GM12878 (cell line): ENCODE data around the gene TRANK1. TPM values are rescaled to one million over a fixed set of nuclear protein-coding genes. Genes with fewer than 3 reads are reported as not detected.

Experiments
- ATAC-seq: fragments of 200-7000 bp; cut with Tn5 transposase; 3 replicates; pipeline ENCODE4 v1.9.1; 2020; ENCODE audit warnings: mild to moderate bottlenecking, moderate library complexity
- BruUV-seq: library from RNA; stranded (reverse); fragments of 400-500 nt; replicated peaks from 2 replicates; lab custom pipeline; 2021; lab: Mats Ljungman, UMichigan
- CTCF ChIA-PET: fragments of 300-600 bp; sonication (Branson Sonifier 250); formaldehyde crosslinking; extraction: SDS; loops from one replicate; lab custom pipeline; 2021; ENCODE audit warnings: inconsistent platforms; lab: Yijun Ruan, JAX
- POLR2A ChIA-PET: fragments of 350-600 bp; formaldehyde crosslinking; extraction: SDS; loops from one replicate; lab custom pipeline; 2021; ENCODE audit warnings: inconsistent platforms; lab: Charles Lee
- RAD21 ChIA-PET: fragments of 300-600 bp; sonication (Branson Sonifier 250); formaldehyde crosslinking; loops from one replicate; lab custom pipeline; 2023; ENCODE audit warnings: antibody characterized with exemption; ENCODE audit not compliant: unreplicated experiment; lab: Charles Lee
- SMC1A ChIA-PET: fragments of 300-600 bp; sonication (Branson Sonifier 250); formaldehyde crosslinking; loops from one replicate; lab custom pipeline; 2023; ENCODE audit not compliant: unreplicated experiment, uncharacterized antibody; lab: Charles Lee
- DNase-seq: peaks from one replicate; pipeline ENCODE4 v3.0.0-alpha.2; 2011; ENCODE audit warnings: low read depth, low spot score
- FAIRE-seq: peaks from 3 replicates; lab custom pipeline; 2011; peaks lifted over from hg19 to GRCh38; lab: Jason Lieb, UNC
- H2AFZ ChIP-seq: 2 replicates; pipeline ENCODE4 v1.6.0; 2011; ENCODE audit warnings: low read depth, low read length, control low read depth; ENCODE audit not compliant: control insufficient read depth
- H3K27ac ChIP-seq: 2 replicates; pipeline ENCODE4 v1.5.1; 2011; ENCODE audit warnings: control low read depth; ENCODE audit not compliant: control insufficient read depth, insufficient read depth
- H3K27me3 ChIP-seq, 2 experiments: replicated peaks in 1 of 2; 2 replicates each; pipeline versions ENCODE4 v1.6.0 to v1.6.1; 2011; ENCODE audit warnings: low read length in 1 of 2; ENCODE audit not compliant: control insufficient read depth in 2 of 2, insufficient read depth in 2 of 2
- H3K36me3 ChIP-seq, 2 experiments: 2 replicates each; pipeline ENCODE4 v1.5.1; 2011; ENCODE audit warnings: low read length in 1 of 2; ENCODE audit not compliant: control insufficient read depth in 2 of 2, insufficient read depth in 2 of 2
- H3K4me1 ChIP-seq: 2 replicates; pipeline ENCODE4 v1.6.1; 2011; ENCODE audit warnings: mild to moderate bottlenecking, low read length, moderate library complexity, mixed read lengths; ENCODE audit not compliant: control insufficient read depth, insufficient read depth
- H3K4me2 ChIP-seq: 2 replicates; pipeline ENCODE4 v1.6.0; 2011; ENCODE audit warnings: control low read depth; ENCODE audit not compliant: control insufficient read depth, insufficient read depth
- H3K4me3 ChIP-seq: fragments of 200-600 bp; sonication (generic); 2 replicates; pipeline ENCODE4 v1.5.1; 2016
- H3K79me2 ChIP-seq: 2 replicates; pipeline ENCODE4 v1.6.0; 2011; ENCODE audit warnings: low read length; ENCODE audit not compliant: control insufficient read depth, insufficient read depth
- H3K9ac ChIP-seq: 2 replicates; pipeline ENCODE4 v1.8.0; 2011; ENCODE audit warnings: low read length, control low read depth, mixed read lengths; ENCODE audit not compliant: control insufficient read depth, insufficient read depth
- H3K9me3 ChIP-seq: replicated peaks from 3 replicates; pipeline ENCODE4 v1.5.1; 2011; ENCODE audit warnings: mild to moderate bottlenecking, low read length; ENCODE audit not compliant: control insufficient read depth, insufficient read depth
- H4K20me1 ChIP-seq: 2 replicates; pipeline ENCODE4 v1.6.0; 2011; ENCODE audit not compliant: control insufficient read depth, insufficient read depth
- BRCA1 ChIP-seq: IDR thresholded peaks from 2 replicates; pipeline ENCODE4 v1.6.1; 2011; ENCODE audit warnings: low read depth, low read length, improper control_type of control experiment
- CEBPB ChIP-seq, 2 experiments: fragments of 150-350 bp in 1 of 2; IDR thresholded peaks; 2 replicates each; pipeline ENCODE4 v1.6.1; 2012 to 2014; ENCODE audit warnings: low read depth in 2 of 2, low read length in 2 of 2, borderline replicate concordance in 1 of 2, inconsistent platforms in 1 of 2
- CHD1 ChIP-seq: IDR thresholded peaks from 2 replicates; pipeline ENCODE4 v1.6.1; 2012; ENCODE audit warnings: low read depth, low read length, improper control_type of control experiment
- CHD2 ChIP-seq: IDR thresholded peaks from 2 replicates; pipeline ENCODE4 v1.6.1; 2011; ENCODE audit warnings: low read depth, low read length, improper control_type of control experiment, borderline replicate concordance
- HCFC1 ChIP-seq: fragments of 150-350 bp; IDR thresholded peaks from 2 replicates; pipeline ENCODE4 v1.6.1; 2014; ENCODE audit warnings: low read length
- HDAC6 ChIP-seq: fragments of 200-600 bp; sonication (generic); IDR thresholded peaks from one replicate; pipeline ENCODE4 v1.8.0; 2017; ENCODE audit warnings: antibody characterized with exemption; ENCODE audit not compliant: unreplicated experiment
- KAT2A ChIP-seq: conservative IDR thresholded peaks from 2 replicates; pipeline ENCODE4 v1.6.1; 2011; ENCODE audit warnings: low read depth, low read length; ENCODE audit not compliant: control insufficient read depth
- NR2C1 ChIP-seq: fragments of 450-650 bp; IDR thresholded peaks from 2 replicates; pipeline ENCODE4 v1.6.1; 2017; ENCODE audit warnings: antibody characterized with exemption, mild to moderate bottlenecking, moderate library complexity
- SMARCA5 ChIP-seq: fragments of 450-650 bp; IDR thresholded peaks from 2 replicates; pipeline ENCODE4 v1.6.1; 2017; ENCODE audit warnings: mild to moderate bottlenecking
- SUZ12 ChIP-seq: fragments of 200-600 bp; sonication (generic); IDR thresholded peaks from one replicate; pipeline ENCODE4 v1.6.1; 2018; ENCODE audit warnings: antibody characterized with exemption, mild to moderate bottlenecking; ENCODE audit not compliant: unreplicated experiment
- ZSCAN29 ChIP-seq: fragments of 450-650 bp; IDR thresholded peaks from 2 replicates; pipeline ENCODE4 v1.6.1; 2017; ENCODE audit warnings: mild to moderate bottlenecking, moderate library complexity
- WGBS: methylation state at CpG from one replicate; pipeline ENCODE4 v1.1.6; 2016; ENCODE audit warnings: low lambda C conversion rate; ENCODE audit not compliant: insufficient replicate concordance, insufficient coverage; ENCODE audit errors: missing lambda C conversion rate; 5-methylcytosine and 5-hydroxymethylcytosine counted together
- in situ Hi-C: fragments of 300-500 bp; cut with MboI; formaldehyde crosslinking; loops from 9 replicates; pipeline ENCODE4 v1.14.3; 2018; ENCODE audit warnings: mixed read lengths
- intact Hi-C: fragments of 100-400 bp; cut with micrococcal nuclease; formaldehyde crosslinking; loops from one replicate; pipeline ENCODE4 v1.14.2; 2022; ENCODE audit not compliant: unreplicated experiment
- polyA plus RNA-seq, 11 experiments: library from polyadenylated mRNA; depleted of rRNA in 4 of 11; unstranded in 6 of 11; stranded (reverse) in 5 of 11; fragments of >200 nt; fragmentation: Nextera tagmentation in 4 of 11; fragmentation: Illumina TruSeq in 1 of 11; extraction: Ambion mirVana in 4 of 11; extraction: Trizol in 1 of 11; gene quantifications; 1 replicate in 1 of 11; 2 replicates in 10 of 11; pipeline versions ENCODE4 v1.2.1 to v1.2.3, GENCODE V29; 2011 to 2016; ENCODE audit warnings: inconsistent platforms in 2 of 11, missing spikeins in 2 of 11, low read depth in 1 of 11
- total RNA-seq, 4 experiments: library from RNA; depleted of rRNA in 3 of 4; stranded (reverse); fragments of >200 nt in 3 of 4; fragmentation: Illumina TruSeq in 1 of 4; extraction: Trizol in 1 of 4; gene quantifications; 2 replicates each; pipeline versions ENCODE4 v1.2.1 to v1.2.3, GENCODE V29; 2013 to 2021
- TF ChIP-seq, protein P1 (sequence below): IDR thresholded peaks from 2 replicates; pipeline ENCODE4 v1.6.1; 2012; ENCODE audit warnings: improper control_type of control experiment, low read depth, low read length; ENCODE audit not compliant: insufficient replicate concordance
- TF ChIP-seq, protein P2 (sequence below): fragments of 450-650 bp; IDR thresholded peaks from 2 replicates; pipeline ENCODE4 v1.6.1; 2014; ENCODE audit warnings: mild to moderate bottlenecking
- TF ChIP-seq, protein P3 (sequence below): fragments of 450-650 bp; IDR thresholded peaks from 2 replicates; pipeline ENCODE4 v1.6.1; 2017; ENCODE audit warnings: borderline replicate concordance

The TRANK1 gene
- total and polyA plus RNA-seq, 10 of the 15 experiments (the other 5 are each of a cell fraction or from before 2014, with no cell fraction given): 0.46 to 8.8 (median 1.1) TPM

DNA sequence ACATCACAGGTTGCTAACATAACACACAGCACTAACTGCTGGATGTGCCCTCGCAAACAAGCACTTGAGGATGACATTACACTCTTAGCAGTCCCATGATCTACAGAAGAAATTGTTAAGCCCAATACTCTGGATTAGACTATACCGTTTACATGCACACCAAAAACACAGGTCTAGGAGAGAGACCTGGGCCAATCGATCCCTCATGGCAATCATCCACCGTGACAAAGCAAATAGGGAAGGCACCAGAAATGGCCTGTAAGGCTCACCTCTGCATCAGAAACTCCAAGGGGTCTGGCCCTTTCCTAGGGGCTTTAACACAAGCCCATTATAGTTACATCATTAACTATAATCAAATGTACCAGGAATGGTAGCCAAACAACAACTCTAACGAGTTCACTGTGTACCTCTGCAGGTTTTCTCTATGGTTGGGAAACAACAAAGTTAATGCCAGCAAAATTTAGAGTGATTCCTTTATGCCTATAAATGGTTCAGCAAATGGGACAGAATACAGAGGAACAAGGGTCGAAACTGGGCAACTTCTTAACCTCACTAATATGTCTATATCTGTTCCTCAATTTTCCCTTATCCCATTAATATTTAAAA is 18.5 kb downstream of the TRANK1 start:
- ChIA-PET SMC1A (no interaction called here), RAD21 (no interaction called here), CTCF (no interaction called here), POLR2A (no interaction called here)
- H3K4me1 ChIP-seq: no peaks in the 10 kb centered on the region
- H3K36me3 ChIP-seq: no peaks in the 10 kb centered on the region
- no peaks in the 10 kb centered on the region for H4K20me1 ChIP-seq
- H3K4me3 ChIP-seq: no peak overlapping the region
- H3K27me3 ChIP-seq: peaks cover 0 to 1% of the 10 kb centered on the region in 2 experiments; a peak in 1 of 4 replicates
- FAIRE-seq (no peak), DNase-seq (no peak), ATAC-seq (no peak)
- peaks cover 3% of the 10 kb centered on the region for H3K9me3 ChIP-seq
- no peaks in the 10 kb centered on the region for H3K79me2 ChIP-seq
- no peak overlapping the region for H3K4me2 ChIP-seq
- no peak overlapping the region for H3K9ac ChIP-seq
- TF ChIP-seq HCFC1 (no peak), HDAC6 (no peak), BRCA1 (no peak), ZSCAN29 (no peak), SMARCA5 (no peak), NR2C1 (no peak), CHD1 (no peak), SUZ12 (no peak), KAT2A (no peak), CHD2 (no peak), CEBPB (IDR thresholded peaks at IDR 0.05; ENCODE audit: borderline replicate concordance in 1 of 2, low read depth in 2 of 2, low read length in 2 of 2) (no peak)
- TF ChIP-seq, protein P1, sequence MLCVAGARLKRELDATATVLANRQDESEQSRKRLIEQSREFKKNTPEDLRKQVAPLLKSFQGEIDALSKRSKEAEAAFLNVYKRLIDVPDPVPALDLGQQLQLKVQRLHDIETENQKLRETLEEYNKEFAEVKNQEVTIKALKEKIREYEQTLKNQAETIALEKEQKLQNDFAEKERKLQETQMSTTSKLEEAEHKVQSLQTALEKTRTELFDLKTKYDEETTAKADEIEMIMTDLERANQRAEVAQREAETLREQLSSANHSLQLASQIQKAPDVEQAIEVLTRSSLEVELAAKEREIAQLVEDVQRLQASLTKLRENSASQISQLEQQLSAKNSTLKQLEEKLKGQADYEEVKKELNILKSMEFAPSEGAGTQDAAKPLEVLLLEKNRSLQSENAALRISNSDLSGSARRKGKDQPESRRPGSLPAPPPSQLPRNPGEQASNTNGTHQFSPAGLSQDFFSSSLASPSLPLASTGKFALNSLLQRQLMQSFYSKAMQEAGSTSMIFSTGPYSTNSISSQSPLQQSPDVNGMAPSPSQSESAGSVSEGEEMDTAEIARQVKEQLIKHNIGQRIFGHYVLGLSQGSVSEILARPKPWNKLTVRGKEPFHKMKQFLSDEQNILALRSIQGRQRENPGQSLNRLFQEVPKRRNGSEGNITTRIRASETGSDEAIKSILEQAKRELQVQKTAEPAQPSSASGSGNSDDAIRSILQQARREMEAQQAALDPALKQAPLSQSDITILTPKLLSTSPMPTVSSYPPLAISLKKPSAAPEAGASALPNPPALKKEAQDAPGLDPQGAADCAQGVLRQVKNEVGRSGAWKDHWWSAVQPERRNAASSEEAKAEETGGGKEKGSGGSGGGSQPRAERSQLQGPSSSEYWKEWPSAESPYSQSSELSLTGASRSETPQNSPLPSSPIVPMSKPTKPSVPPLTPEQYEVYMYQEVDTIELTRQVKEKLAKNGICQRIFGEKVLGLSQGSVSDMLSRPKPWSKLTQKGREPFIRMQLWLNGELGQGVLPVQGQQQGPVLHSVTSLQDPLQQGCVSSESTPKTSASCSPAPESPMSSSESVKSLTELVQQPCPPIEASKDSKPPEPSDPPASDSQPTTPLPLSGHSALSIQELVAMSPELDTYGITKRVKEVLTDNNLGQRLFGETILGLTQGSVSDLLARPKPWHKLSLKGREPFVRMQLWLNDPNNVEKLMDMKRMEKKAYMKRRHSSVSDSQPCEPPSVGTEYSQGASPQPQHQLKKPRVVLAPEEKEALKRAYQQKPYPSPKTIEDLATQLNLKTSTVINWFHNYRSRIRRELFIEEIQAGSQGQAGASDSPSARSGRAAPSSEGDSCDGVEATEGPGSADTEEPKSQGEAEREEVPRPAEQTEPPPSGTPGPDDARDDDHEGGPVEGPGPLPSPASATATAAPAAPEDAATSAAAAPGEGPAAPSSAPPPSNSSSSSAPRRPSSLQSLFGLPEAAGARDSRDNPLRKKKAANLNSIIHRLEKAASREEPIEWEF: no peak
- TF ChIP-seq, protein P2, sequence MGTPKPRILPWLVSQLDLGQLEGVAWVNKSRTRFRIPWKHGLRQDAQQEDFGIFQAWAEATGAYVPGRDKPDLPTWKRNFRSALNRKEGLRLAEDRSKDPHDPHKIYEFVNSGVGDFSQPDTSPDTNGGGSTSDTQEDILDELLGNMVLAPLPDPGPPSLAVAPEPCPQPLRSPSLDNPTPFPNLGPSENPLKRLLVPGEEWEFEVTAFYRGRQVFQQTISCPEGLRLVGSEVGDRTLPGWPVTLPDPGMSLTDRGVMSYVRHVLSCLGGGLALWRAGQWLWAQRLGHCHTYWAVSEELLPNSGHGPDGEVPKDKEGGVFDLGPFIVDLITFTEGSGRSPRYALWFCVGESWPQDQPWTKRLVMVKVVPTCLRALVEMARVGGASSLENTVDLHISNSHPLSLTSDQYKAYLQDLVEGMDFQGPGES: no peak
- TF ChIP-seq, protein P3, sequence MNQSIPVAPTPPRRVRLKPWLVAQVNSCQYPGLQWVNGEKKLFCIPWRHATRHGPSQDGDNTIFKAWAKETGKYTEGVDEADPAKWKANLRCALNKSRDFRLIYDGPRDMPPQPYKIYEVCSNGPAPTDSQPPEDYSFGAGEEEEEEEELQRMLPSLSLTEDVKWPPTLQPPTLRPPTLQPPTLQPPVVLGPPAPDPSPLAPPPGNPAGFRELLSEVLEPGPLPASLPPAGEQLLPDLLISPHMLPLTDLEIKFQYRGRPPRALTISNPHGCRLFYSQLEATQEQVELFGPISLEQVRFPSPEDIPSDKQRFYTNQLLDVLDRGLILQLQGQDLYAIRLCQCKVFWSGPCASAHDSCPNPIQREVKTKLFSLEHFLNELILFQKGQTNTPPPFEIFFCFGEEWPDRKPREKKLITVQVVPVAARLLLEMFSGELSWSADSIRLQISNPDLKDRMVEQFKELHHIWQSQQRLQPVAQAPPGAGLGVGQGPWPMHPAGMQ: no peak
- in situ Hi-C loops (no loop called here), intact Hi-C loops (no loop called here)
- H3K27ac ChIP-seq: no peak overlapping the region
- WGBS: 60% methylated on average over 6 of the region's 6 CpGs
- no peak overlapping the region for H2AFZ ChIP-seq
- no TSS peak for BruUV-seq
